HepG2 (cell line): Measurements from ENCODE around the gene CDC42EP5. TPM values are rescaled to one million over a fixed set of nuclear protein-coding genes. Genes with fewer than 3 reads are reported as not detected.

ENCODE experiments used
- CENPT ChIP-seq: sonication (generic); formaldehyde crosslinking; IDR thresholded peaks from 2 replicates; pipeline ENCODE4 v1.8.0; 2022; ENCODE audit warnings: low read depth, mild to moderate bottlenecking, moderate library complexity, missing genetic modification reagents
- NPAS2 ChIP-seq: sonication (generic); formaldehyde crosslinking; IDR thresholded peaks from 2 replicates; pipeline ENCODE4 v1.8.0; 2022; ENCODE audit warnings: mild to moderate bottlenecking, missing genetic modification reagents, borderline replicate concordance
- NR2F1 ChIP-seq, 2 experiments: fragments of 450-650 bp in 1 of 2; formaldehyde crosslinking in 1 of 2; IDR thresholded peaks; 2 replicates each; pipeline versions ENCODE4 v1.5.0 to v1.6.1; 2016 to 2020; ENCODE audit warnings: mild to moderate bottlenecking in 1 of 2, missing compliant biosample characterization in 1 of 2, missing genetic modification reagents in 1 of 2, moderate library complexity in 1 of 2
- SPEN ChIP-seq: sonication (generic); formaldehyde crosslinking; IDR thresholded peaks from 2 replicates; pipeline ENCODE4 v1.5.1; 2020; ENCODE audit warnings: low read depth, mild to moderate bottlenecking, missing genetic modification reagents
- XRCC5 ChIP-seq: fragments of 200-400 bp; formaldehyde crosslinking; optimal IDR thresholded peaks from 2 replicates; pipeline ENCODE3; 2017; ENCODE audit warnings: mild to moderate bottlenecking, low read length
- ZBTB38 ChIP-seq: sonication (generic); formaldehyde crosslinking; IDR thresholded peaks from 2 replicates; pipeline ENCODE4 v1.5.1; 2020; ENCODE audit warnings: mild to moderate bottlenecking, missing genetic modification reagents
- ZFAT ChIP-seq: sonication (generic); formaldehyde crosslinking; conservative IDR thresholded peaks from 2 replicates; pipeline ENCODE4 v1.8.1; 2023; ENCODE audit warnings: missing genetic modification reagents, inconsistent platforms
- ZNF329 ChIP-seq: sonication (generic); formaldehyde crosslinking; IDR thresholded peaks from 2 replicates; pipeline ENCODE4 v1.9.0; 2021; ENCODE audit warnings: low read depth, mild to moderate bottlenecking, missing genetic modification reagents
- ZNF350 ChIP-seq: sonication (generic); formaldehyde crosslinking; IDR thresholded peaks from 2 replicates; pipeline ENCODE4 v1.4.0; 2020; ENCODE audit warnings: mild to moderate bottlenecking, low read depth, missing genetic modification reagents, borderline replicate concordance
- ZNF451 ChIP-seq: sonication (generic); formaldehyde crosslinking; IDR thresholded peaks from 2 replicates; pipeline ENCODE4 v1.5.0; 2020; ENCODE audit warnings: mild to moderate bottlenecking, missing genetic modification reagents
- ZNF577 ChIP-seq: sonication (generic); formaldehyde crosslinking; IDR thresholded peaks from 2 replicates; pipeline ENCODE4 v1.4.0; 2020; ENCODE audit warnings: mild to moderate bottlenecking, low read depth, missing genetic modification reagents, borderline replicate concordance
- ZNF652 ChIP-seq: IDR thresholded peaks from 2 replicates; pipeline ENCODE4 v1.6.1; 2016; ENCODE audit warnings: low read depth, borderline replicate concordance
- ZSCAN30 ChIP-seq: sonication (generic); formaldehyde crosslinking; IDR thresholded peaks from 2 replicates; pipeline ENCODE4 v1.5.0; 2020; ENCODE audit warnings: mild to moderate bottlenecking, missing genetic modification reagents
- polyA plus RNA-seq, 8 experiments: library from polyadenylated mRNA; depleted of rRNA in 3 of 8; stranded (reverse) in 7 of 8; unstranded in 1 of 8; fragments of >200 nt; fragmentation: Illumina TruSeq in 4 of 8; extraction: Trizol in 4 of 8; gene quantifications; 2 replicates each; pipeline versions ENCODE4 v1.2.1 to v1.2.3, GENCODE V29; 2011 to 2016; ENCODE audit warnings: low read depth in 4 of 8, missing spikeins in 1 of 8, mixed read lengths in 1 of 8; ENCODE audit not compliant: insufficient read depth in 1 of 8
- total RNA-seq, 5 experiments: library from RNA; depleted of rRNA; stranded (reverse); fragments of >200 nt; fragmentation: Illumina TruSeq; extraction: Trizol; gene quantifications; 2 replicates each; pipeline ENCODE4 v1.2.3, GENCODE V29; 2016; ENCODE audit warnings: low read depth in 1 of 5
- TF ChIP-seq, protein P1 (sequence below), 2 experiments: fragments of 450-650 bp in 1 of 2; sonication (generic) in 1 of 2; formaldehyde crosslinking in 1 of 2; IDR thresholded peaks; 2 replicates each; pipeline versions ENCODE4 v1.6.1 to v1.8.0; 2016 to 2022; ENCODE audit warnings: antibody characterized with exemption in 1 of 2, mild to moderate bottlenecking in 1 of 2, missing genetic modification reagents in 1 of 2
- TF ChIP-seq, protein P2 (sequence below): IDR thresholded peaks from 2 replicates; pipeline ENCODE4 v1.6.1; 2016; ENCODE audit warnings: low read depth, borderline replicate concordance
- TF ChIP-seq, protein P3 (sequence below): sonication (generic); formaldehyde crosslinking; IDR thresholded peaks from 2 replicates; pipeline ENCODE4 v1.4.0; 2020; ENCODE audit warnings: mild to moderate bottlenecking, missing genetic modification reagents
- TF ChIP-seq, protein P4 (sequence below): sonication (generic); formaldehyde crosslinking; IDR thresholded peaks from 2 replicates; pipeline ENCODE4 v1.5.1; 2020; ENCODE audit warnings: missing genetic modification reagents, mild to moderate bottlenecking, borderline replicate concordance

CDC42EP5 gene
- total and polyA plus RNA-seq, 2 of the 13 experiments (the other 11 are each of a cell fraction or from before 2014, with no cell fraction given): 0.41 to 1.6 TPM

DNA sequence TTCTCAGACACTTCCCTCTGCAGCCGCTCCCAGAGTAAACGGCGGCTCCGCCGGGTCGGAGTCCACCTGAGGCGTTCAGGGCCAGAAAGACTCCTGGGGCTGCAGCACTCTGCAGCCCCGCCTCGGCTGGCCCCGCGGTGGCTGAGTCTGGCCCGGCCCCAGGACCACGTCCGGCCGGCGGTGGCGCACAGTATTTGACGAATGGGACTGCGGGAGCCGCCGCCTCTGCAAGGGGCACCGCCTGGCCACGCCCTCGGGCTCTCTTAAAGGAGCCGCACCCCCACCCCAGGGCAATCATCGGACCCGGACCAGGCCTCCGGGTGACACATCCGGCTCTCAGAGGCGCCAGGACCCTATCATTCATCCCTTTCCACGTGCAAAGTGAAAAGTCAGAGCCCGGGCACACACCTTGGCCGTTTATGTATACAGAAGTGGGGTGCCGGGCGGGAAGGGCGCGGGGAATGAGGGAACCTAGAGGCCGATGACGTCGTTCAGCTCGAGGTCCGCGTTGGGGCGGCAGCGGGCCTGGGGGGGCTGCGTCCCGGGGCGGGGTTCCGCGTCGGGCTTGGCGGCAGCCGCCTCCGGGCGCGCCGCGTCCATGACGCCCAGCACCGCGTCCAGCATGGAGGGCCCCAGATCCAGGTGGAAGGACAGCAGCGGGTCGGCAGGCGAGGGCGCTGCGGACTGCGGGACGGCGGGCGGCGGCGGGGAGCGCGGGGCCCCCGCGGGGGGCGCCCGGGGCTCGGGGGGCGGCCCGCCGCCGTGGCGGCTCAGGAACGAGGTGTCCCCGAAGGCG lies 8.3 kb downstream of the CDC42EP5 start (continued):
- TF ChIP-seq, protein P1, sequence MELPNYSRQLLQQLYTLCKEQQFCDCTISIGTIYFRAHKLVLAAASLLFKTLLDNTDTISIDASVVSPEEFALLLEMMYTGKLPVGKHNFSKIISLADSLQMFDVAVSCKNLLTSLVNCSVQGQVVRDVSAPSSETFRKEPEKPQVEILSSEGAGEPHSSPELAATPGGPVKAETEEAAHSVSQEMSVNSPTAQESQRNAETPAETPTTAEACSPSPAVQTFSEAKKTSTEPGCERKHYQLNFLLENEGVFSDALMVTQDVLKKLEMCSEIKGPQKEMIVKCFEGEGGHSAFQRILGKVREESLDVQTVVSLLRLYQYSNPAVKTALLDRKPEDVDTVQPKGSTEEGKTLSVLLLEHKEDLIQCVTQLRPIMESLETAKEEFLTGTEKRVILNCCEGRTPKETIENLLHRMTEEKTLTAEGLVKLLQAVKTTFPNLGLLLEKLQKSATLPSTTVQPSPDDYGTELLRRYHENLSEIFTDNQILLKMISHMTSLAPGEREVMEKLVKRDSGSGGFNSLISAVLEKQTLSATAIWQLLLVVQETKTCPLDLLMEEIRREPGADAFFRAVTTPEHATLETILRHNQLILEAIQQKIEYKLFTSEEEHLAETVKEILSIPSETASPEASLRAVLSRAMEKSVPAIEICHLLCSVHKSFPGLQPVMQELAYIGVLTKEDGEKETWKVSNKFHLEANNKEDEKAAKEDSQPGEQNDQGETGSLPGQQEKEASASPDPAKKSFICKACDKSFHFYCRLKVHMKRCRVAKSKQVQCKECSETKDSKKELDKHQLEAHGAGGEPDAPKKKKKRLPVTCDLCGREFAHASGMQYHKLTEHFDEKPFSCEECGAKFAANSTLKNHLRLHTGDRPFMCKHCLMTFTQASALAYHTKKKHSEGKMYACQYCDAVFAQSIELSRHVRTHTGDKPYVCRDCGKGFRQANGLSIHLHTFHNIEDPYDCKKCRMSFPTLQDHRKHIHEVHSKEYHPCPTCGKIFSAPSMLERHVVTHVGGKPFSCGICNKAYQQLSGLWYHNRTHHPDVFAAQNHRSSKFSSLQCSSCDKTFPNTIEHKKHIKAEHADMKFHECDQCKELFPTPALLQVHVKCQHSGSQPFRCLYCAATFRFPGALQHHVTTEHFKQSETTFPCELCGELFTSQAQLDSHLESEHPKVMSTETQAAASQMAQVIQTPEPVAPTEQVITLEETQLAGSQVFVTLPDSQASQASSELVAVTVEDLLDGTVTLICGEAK (IDR thresholded peaks at IDR 0.05): no peak
- TF ChIP-seq, protein P1 (CRISPR knock-in tag; IDR thresholded peaks at IDR 0.05): peak; percentile 45; the same call in 1 of the 2 replicates
- TF ChIP-seq NPAS2 (CRISPR knock-in tag) (no peak), CENPT (CRISPR knock-in tag) (no peak), ZNF652 (no peak), ZNF329 (CRISPR knock-in tag) (no peak), ZFAT (CRISPR knock-in tag) (no peak), ZBTB38 (CRISPR knock-in tag) (no peak), ZNF577 (CRISPR knock-in tag) (no peak), XRCC5 (peak; percentile 27), ZNF451 (CRISPR knock-in tag) (0 out of 2 replicates have a peak, but pooled peaks have one; percentile 40), ZNF350 (CRISPR knock-in tag) (no peak; the same call in 1 of the 2 replicates), ZSCAN30 (CRISPR knock-in tag) (no peak), SPEN (CRISPR knock-in tag) (peak; percentile 55; the same call in 1 of the 2 replicates), NR2F1 (CRISPR knock-in tag; IDR thresholded peaks at IDR 0.05) (no peak)
- TF ChIP-seq, protein P2, sequence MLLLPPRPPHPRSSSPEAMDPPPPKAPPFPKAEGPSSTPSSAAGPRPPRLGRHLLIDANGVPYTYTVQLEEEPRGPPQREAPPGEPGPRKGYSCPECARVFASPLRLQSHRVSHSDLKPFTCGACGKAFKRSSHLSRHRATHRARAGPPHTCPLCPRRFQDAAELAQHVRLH (CRISPR knock-in tag): no peak
- TF ChIP-seq, protein P3, sequence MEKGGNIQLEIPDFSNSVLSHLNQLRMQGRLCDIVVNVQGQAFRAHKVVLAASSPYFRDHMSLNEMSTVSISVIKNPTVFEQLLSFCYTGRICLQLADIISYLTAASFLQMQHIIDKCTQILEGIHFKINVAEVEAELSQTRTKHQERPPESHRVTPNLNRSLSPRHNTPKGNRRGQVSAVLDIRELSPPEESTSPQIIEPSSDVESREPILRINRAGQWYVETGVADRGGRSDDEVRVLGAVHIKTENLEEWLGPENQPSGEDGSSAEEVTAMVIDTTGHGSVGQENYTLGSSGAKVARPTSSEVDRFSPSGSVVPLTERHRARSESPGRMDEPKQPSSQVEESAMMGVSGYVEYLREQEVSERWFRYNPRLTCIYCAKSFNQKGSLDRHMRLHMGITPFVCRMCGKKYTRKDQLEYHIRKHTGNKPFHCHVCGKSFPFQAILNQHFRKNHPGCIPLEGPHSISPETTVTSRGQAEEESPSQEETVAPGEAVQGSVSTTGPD: no peak
- TF ChIP-seq, protein P4, sequence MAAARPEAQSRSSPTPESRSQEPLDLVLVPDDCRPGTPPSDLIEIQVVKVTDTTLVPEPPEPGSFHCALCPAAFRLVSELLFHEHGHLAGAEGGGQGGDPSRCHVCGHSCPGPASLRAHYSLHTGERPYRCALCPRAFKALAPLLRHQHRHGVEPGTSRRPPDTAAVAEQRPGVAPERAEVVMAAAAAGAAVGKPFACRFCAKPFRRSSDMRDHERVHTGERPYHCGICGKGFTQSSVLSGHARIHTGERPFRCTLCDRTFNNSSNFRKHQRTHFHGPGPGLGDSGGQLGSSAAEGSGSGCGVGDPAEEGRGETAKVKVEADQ (CRISPR knock-in tag): no peak
